A549 treated with AZD9567 at 1 μM for 4 hours (cell line): ENCODE measurements around the gene HBA1. TPM values are rescaled to one million over a fixed set of nuclear protein-coding genes. Genes with fewer than 3 reads are reported as not detected.

Source experiments
- total RNA-seq: library from RNA; stranded (reverse); fragments of 200-300 nt; extraction: Qiagen RNA extraction; gene quantifications from 5 replicates; pipeline ENCODE4 v1.2.3, GENCODE V29; 2022; ENCODE audit not compliant: insufficient read depth

The HBA1 gene
- total RNA-seq: 1.2 to 1.9 TPM (median 1.5 TPM) in 4 of 5 replicates, not detected in the other

DNA sequence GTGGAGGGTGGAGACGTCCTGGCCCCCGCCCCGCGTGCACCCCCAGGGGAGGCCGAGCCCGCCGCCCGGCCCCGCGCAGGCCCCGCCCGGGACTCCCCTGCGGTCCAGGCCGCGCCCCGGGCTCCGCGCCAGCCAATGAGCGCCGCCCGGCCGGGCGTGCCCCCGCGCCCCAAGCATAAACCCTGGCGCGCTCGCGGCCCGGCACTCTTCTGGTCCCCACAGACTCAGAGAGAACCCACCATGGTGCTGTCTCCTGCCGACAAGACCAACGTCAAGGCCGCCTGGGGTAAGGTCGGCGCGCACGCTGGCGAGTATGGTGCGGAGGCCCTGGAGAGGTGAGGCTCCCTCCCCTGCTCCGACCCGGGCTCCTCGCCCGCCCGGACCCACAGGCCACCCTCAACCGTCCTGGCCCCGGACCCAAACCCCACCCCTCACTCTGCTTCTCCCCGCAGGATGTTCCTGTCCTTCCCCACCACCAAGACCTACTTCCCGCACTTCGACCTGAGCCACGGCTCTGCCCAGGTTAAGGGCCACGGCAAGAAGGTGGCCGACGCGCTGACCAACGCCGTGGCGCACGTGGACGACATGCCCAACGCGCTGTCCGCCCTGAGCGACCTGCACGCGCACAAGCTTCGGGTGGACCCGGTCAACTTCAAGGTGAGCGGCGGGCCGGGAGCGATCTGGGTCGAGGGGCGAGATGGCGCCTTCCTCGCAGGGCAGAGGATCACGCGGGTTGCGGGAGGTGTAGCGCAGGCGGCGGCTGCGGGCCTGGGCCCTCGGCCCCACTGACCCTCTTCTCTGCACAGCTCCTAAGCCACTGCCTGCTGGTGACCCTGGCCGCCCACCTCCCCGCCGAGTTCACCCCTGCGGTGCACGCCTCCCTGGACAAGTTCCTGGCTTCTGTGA, at the start of gene HBA1:
Gene HBA1, plus strand, starts transcription at position 204 of the 906 bp plus-strand sequence. Its CDS starts 37 bp downstream, at position 241.

DNA sequence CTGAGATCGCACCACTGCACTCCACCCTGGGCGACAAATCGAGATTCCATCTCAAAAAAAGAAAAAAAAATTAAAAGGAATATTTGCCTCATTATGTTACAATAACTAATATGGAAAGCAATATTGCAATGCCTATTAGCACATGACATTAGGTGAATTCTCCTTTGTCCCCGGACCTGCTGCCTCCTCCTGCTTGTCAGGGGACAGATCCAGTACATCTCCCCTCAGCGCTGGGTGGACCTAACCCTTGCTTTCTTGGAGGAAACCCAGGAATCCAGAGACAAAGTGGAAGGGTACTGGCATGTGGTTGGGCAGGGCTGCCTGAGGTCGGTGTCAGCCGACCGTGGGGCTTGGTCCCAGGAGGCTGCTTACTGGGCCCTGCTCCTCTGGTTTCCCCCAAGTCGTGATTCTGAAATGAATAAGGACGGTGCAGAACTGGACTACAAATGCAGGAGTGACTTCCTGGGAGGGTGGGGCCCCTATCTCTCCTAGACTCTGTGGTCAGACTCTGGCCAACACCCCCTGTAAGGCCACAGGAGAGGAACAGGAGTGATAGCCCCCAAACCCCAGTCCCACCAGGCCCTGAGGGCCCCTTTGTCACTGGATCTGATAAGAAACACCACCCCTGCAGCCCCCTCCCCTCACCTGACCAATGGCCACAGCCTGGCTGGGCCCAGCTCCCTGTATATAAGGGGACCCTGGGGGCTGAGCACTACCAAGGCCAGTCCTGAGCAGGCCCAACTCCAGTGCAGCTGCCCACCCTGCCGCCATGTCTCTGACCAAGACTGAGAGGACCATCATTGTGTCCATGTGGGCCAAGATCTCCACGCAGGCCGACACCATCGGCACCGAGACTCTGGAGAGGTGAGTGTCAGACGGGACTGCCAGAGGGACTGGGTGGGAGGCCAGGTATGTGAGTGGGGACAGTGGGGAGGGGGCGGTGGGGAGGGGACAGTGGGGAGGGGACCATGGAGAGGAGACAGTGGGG, 24.0 kb upstream of the HBA1 start, which contains the start of gene HBZ:
Gene HBZ, plus strand, starts transcription at position 504 of the 988 bp plus-strand sequence. Its CDS starts 266 bp downstream, at position 770.

DNA sequence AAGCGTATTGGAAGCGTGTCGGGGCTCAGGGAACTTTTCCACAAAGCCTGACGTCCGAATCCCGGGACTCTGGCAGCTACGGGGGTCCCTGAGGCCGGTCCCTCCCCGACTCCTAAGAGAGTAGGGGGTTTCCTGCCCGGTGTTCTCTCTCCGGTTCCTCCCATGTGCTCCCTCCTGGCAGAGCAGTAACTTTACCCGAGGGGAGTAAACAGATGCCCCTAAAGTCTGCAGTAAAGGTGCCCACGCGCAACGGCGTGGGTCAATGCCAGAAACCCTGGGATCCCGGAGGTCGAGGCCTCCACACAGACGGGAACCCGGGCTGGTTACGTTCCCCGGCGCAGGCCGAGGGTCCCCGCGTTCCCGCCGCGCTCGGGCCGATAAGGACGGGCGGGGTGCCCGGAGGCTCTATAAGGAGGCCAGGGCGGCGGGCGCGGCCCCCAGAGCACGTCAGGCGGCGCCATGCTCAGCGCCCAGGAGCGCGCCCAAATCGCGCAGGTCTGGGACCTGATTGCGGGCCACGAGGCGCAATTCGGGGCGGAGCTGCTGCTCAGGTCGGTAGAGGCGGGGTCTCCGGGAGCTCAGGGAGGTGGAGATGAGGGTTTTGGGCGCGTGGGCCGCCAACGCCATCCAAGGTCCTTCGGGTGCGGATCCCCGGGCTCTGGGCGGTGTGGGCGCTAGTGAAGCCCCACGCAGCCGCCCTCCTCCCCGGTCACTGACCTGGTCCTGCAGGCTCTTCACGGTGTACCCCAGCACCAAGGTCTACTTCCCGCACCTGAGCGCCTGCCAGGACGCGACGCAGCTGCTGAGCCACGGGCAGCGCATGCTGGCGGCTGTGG, 10.7 kb upstream of the HBA1 start, which contains the start of gene HBM:
Gene HBM, plus strand, starts transcription at position 440 of the 836 bp plus-strand sequence. Its CDS starts 20 bp downstream, at position 460.

DNA sequence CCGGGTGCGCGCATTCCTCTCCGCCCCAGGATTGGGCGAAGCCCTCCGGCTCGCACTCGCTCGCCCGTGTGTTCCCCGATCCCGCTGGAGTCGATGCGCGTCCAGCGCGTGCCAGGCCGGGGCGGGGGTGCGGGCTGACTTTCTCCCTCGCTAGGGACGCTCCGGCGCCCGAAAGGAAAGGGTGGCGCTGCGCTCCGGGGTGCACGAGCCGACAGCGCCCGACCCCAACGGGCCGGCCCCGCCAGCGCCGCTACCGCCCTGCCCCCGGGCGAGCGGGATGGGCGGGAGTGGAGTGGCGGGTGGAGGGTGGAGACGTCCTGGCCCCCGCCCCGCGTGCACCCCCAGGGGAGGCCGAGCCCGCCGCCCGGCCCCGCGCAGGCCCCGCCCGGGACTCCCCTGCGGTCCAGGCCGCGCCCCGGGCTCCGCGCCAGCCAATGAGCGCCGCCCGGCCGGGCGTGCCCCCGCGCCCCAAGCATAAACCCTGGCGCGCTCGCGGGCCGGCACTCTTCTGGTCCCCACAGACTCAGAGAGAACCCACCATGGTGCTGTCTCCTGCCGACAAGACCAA, 4.0 kb upstream of the HBA1 start, which contains the start of gene HBA2:
Gene HBA2, plus strand, starts transcription at position 503 of the 568 bp plus-strand sequence. Its CDS starts 37 bp downstream, at position 540.

DNA sequence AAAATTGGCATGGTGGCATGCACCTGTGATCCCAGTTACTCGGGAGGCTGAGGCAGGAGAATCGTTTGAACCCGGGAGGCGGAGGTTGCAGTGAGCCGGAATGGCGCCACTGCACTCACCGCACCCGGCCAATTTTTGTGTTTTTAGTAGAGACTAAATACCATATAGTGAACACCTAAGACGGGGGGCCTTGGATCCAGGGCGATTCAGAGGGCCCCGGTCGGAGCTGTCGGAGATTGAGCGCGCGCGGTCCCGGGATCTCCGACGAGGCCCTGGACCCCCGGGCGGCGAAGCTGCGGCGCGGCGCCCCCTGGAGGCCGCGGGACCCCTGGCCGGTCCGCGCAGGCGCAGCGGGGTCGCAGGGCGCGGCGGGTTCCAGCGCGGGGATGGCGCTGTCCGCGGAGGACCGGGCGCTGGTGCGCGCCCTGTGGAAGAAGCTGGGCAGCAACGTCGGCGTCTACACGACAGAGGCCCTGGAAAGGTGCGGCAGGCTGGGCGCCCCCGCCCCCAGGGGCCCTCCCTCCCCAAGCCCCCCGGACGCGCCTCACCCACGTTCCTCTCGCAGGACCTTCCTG, 3.7 kb downstream of the HBA1 start, which contains the start of gene HBQ1:
Gene HBQ1, plus strand, starts transcription at position 359 of the 575 bp plus-strand sequence. Its CDS starts 28 bp downstream, at position 387.

Other genes with a start within 250 kb of the HBA1 start
- gene POLR3K, start 123.1 kb upstream of the HBA1 start, total RNA-seq: 29.9 to 41.1 TPM (median 37.5 TPM) in 5 replicates
- 70.0 to 81.8 TPM (median 75.7 TPM) in 5 replicates for gene SNRNP25, start 122.9 kb upstream of the HBA1 start, total RNA-seq
- gene RHBDF1, start 104.0 kb upstream of the HBA1 start, total RNA-seq: 18.8 to 31.2 TPM (median 28.5 TPM) in 5 replicates
- gene MPG, start 98.5 kb upstream of the HBA1 start, total RNA-seq: 52.2 to 79.0 TPM (median 74.7 TPM) in 5 replicates
- gene NPRL3, start 38.0 kb upstream of the HBA1 start, total RNA-seq: 25.3 to 28.4 TPM (median 26.4 TPM) in 5 replicates
- gene HBZ, start 24.0 kb upstream of the HBA1 start, total RNA-seq: 0.18 TPM in 1 of 5 replicates, not detected in the others
- gene HBM, start 10.7 kb upstream of the HBA1 start, total RNA-seq: not detected in 5 replicates
- 0.29 to 1.0 TPM (median 1.0 TPM) in 3 of 5 replicates, not detected in the others for gene HBA2, start 3.8 kb upstream of the HBA1 start, total RNA-seq
- gene HBQ1, start 3.8 kb downstream of the HBA1 start, total RNA-seq: 6.4 to 8.0 TPM (median 7.1 TPM) in 5 replicates
- gene LUC7L, start 52.8 kb downstream of the HBA1 start, total RNA-seq: 43.0 to 55.3 TPM (median 52.7 TPM) in 5 replicates
- 39.1 to 52.9 TPM (median 51.9 TPM) in 5 replicates for gene FAM234A, start 58.1 kb downstream of the HBA1 start, total RNA-seq
- 2.3 to 5.7 TPM (median 3.9 TPM) in 5 replicates for gene RGS11, start 99.3 kb downstream of the HBA1 start, total RNA-seq
- 2.9 to 3.7 TPM (median 3.0 TPM) in 5 replicates for gene ARHGDIG, start 103.9 kb downstream of the HBA1 start, total RNA-seq
- gene PDIA2, start 106.5 kb downstream of the HBA1 start, total RNA-seq: 0.16 to 0.67 TPM (median 0.29 TPM) in 4 of 5 replicates, not detected in the other
- 21.4 to 36.9 TPM (median 34.6 TPM) in 5 replicates for gene AXIN1, start 176.0 kb downstream of the HBA1 start, total RNA-seq
- 112 to 128 TPM (median 125 TPM) in 5 replicates for gene MRPL28, start 193.9 kb downstream of the HBA1 start, total RNA-seq
- 36.0 to 40.7 TPM (median 37.3 TPM) in 5 replicates for gene PGAP6, start 205.3 kb downstream of the HBA1 start, total RNA-seq
- gene NME4, start 220.5 kb downstream of the HBA1 start, total RNA-seq: 326 to 424 TPM (median 419 TPM) in 5 replicates
- 22.9 to 32.3 TPM (median 31.6 TPM) in 5 replicates for gene DECR2, start 225.2 kb downstream of the HBA1 start, total RNA-seq
- 23.5 to 29.0 TPM (median 27.5 TPM) in 5 replicates for gene RAB11FIP3, start 249.0 kb downstream of the HBA1 start, total RNA-seq